Measurements from ENCODE around the gene CAPN11.

GRCh38 chr6:44167567-44167966 is 8.9 kb downstream of the CAPN11 start:
- TF ChIP-seq POLR2A (IDR thresholded peaks at IDR 0.05): no peak
- TF ChIP-seq CTCF (IDR thresholded peaks at IDR 0.05): no peak
- TF ChIP-seq POLR2AphosphoS5 (IDR thresholded peaks at IDR 0.05; ENCODE audit: insufficient read depth in 1 of 2, low read depth in 1 of 2): no peak

Data from vagina (tissue), 2 donors.